GM23338 (cell line): ENCODE results near the gene FBN2. TPM values are rescaled to one million over a fixed set of nuclear protein-coding genes. Genes with fewer than 3 reads are reported as not detected.

ENCODE experiments used
- ATAC-seq: fragments of 200-7000 bp; cut with Tn5 transposase; 3 replicates; pipeline ENCODE4 v1.9.1; 2020
- DNase-seq: peaks from one replicate; pipeline ENCODE4 v3.0.0-alpha.2; 2015; ENCODE audit warnings: low spot score
- H2AFZ ChIP-seq: fragments of 200-600 bp; sonication (generic); 2 replicates; pipeline ENCODE4 v1.8.0; 2016; ENCODE audit warnings: antibody characterized with exemption, mild to moderate bottlenecking, moderate library complexity
- H3F3A ChIP-seq: fragments of 200-600 bp; sonication (generic); replicated peaks from 2 replicates; pipeline ENCODE4 v1.8.0; 2017; ENCODE audit warnings: antibody characterized with exemption, mixed run types, low read depth
- H3K27ac ChIP-seq: fragments of 200-600 bp; sonication (generic); 2 replicates; pipeline ENCODE4 v1.6.1; 2016; ENCODE audit warnings: low read depth
- H3K27me3 ChIP-seq: fragments of 200-600 bp; sonication (generic); 2 replicates; pipeline ENCODE4 v1.8.0; 2016; ENCODE audit warnings: mild to moderate bottlenecking, mixed run types, moderate library complexity; ENCODE audit not compliant: insufficient read depth
- H3K36me3 ChIP-seq: fragments of 200-600 bp; sonication (generic); 2 replicates; pipeline ENCODE4 v1.8.0; 2016; ENCODE audit warnings: mild to moderate bottlenecking; ENCODE audit not compliant: insufficient read depth
- H3K4me1 ChIP-seq: fragments of 200-600 bp; sonication (generic); 2 replicates; pipeline ENCODE4 v1.8.0; 2016; ENCODE audit warnings: mild to moderate bottlenecking, moderate library complexity; ENCODE audit not compliant: insufficient read depth
- H3K4me2 ChIP-seq: fragments of 200-600 bp; sonication (generic); 2 replicates; pipeline ENCODE4 v1.7.1; 2017; ENCODE audit warnings: mixed run types
- H3K4me3 ChIP-seq: fragments of 200-600 bp; sonication (generic); 2 replicates; pipeline ENCODE4 v1.6.1; 2016; ENCODE audit warnings: mixed run types
- H3K79me2 ChIP-seq: fragments of 200-600 bp; sonication (generic); replicated peaks from 2 replicates; pipeline ENCODE4 v1.8.0; 2017; ENCODE audit warnings: mild to moderate bottlenecking; ENCODE audit not compliant: insufficient read depth
- H3K9me2 ChIP-seq: fragments of 200-600 bp; sonication (generic); 2 replicates; pipeline ENCODE4 v1.8.0; 2017; ENCODE audit not compliant: insufficient read depth
- H4K20me1 ChIP-seq: fragments of 200-600 bp; sonication (generic); replicated peaks from 2 replicates; pipeline ENCODE4 v1.8.0; 2017; ENCODE audit warnings: mild to moderate bottlenecking; ENCODE audit not compliant: insufficient read depth
- H3K27ac Mint-ChIP-seq: 2 replicates; pipeline ENCODE4 v1.8.0; 2020; ENCODE audit warnings: inconsistent platforms, mild to moderate bottlenecking, moderate library complexity, mixed read lengths
- H3K27me3 Mint-ChIP-seq: 3 replicates; pipeline ENCODE4 v1.8.0; 2022; ENCODE audit warnings: low read depth, mild to moderate bottlenecking, moderate library complexity, mixed read lengths, inconsistent platforms; ENCODE audit not compliant: insufficient read depth, poor library complexity
- H3K36me3 Mint-ChIP-seq: 3 replicates; pipeline ENCODE4 v1.8.0; 2021; ENCODE audit warnings: low read depth, mild to moderate bottlenecking, inconsistent platforms, moderate library complexity, mixed read lengths
- H3K4me1 Mint-ChIP-seq: 3 replicates; pipeline ENCODE4 v1.8.0; 2020; ENCODE audit warnings: mild to moderate bottlenecking, inconsistent platforms, mixed read lengths
- H3K4me3 Mint-ChIP-seq: 3 replicates; pipeline ENCODE4 v1.8.0; 2021; ENCODE audit warnings: moderate library complexity, mild to moderate bottlenecking, inconsistent platforms, mixed read lengths
- H3K9me3 Mint-ChIP-seq: 3 replicates; pipeline ENCODE4 v1.8.0; 2020; ENCODE audit warnings: moderate library complexity, mild to moderate bottlenecking, inconsistent platforms, mixed read lengths
- EZH2 ChIP-seq: fragments of 200-600 bp; sonication (generic); IDR thresholded peaks from one replicate; pipeline ENCODE4 v1.8.0; 2017; ENCODE audit warnings: antibody characterized with exemption, mild to moderate bottlenecking, low read depth; ENCODE audit not compliant: unreplicated experiment
- EZH2phosphoT487 ChIP-seq: fragments of 200-600 bp; sonication (generic); IDR thresholded peaks from one replicate; pipeline ENCODE4 v1.8.1; 2018; ENCODE audit warnings: antibody characterized with exemption; ENCODE audit not compliant: unreplicated experiment
- NANOG ChIP-seq: IDR thresholded peaks from 2 replicates; pipeline ENCODE4 v1.6.1; 2016; ENCODE audit warnings: antibody characterized with exemption, borderline replicate concordance
- POLR2AphosphoS5 ChIP-seq: IDR thresholded peaks from 2 replicates; pipeline ENCODE4 v1.6.1; 2016; ENCODE audit warnings: antibody characterized with exemption, low read depth
- REST ChIP-seq: IDR thresholded peaks from one replicate; pipeline ENCODE4 v1.6.1; 2018; ENCODE audit warnings: antibody characterized with exemption; ENCODE audit not compliant: unreplicated experiment
- STAT1 ChIP-seq: IDR thresholded peaks from one replicate; pipeline ENCODE4 v1.6.1; 2016; ENCODE audit warnings: antibody characterized with exemption; ENCODE audit not compliant: unreplicated experiment
- ZNF462 ChIP-seq: fragments of 250-450 bp; sonication (Bioruptor Pico); IDR thresholded peaks from 2 replicates; pipeline ENCODE4 v1.5.0; 2020; ENCODE audit warnings: mild to moderate bottlenecking, moderate library complexity
- polyA plus RNA-seq: library from polyadenylated mRNA; unstranded; fragments of >200 nt; fragmentation: Nextera tagmentation; extraction: Ambion mirVana; gene quantifications from 2 replicates; pipeline ENCODE4 v1.2.1, GENCODE V29; 2016
- total RNA-seq: library from RNA; depleted of rRNA; stranded (reverse); fragments of >200 nt; shearing (Covaris generic); gene quantifications from 2 replicates; pipeline ENCODE4 v1.2.3, GENCODE V29; 2014
- TF ChIP-seq, protein P1 (sequence below), 2 experiments: fragments of 200-600 bp in 1 of 2; sonication (generic) in 1 of 2; conservative IDR thresholded peaks; 2 replicates each; pipeline versions ENCODE4 v1.5.1 to v1.6.1; 2016 to 2017; ENCODE audit warnings: antibody characterized with exemption in 2 of 2, low read depth in 2 of 2, mild to moderate bottlenecking in 2 of 2, moderate library complexity in 1 of 2

FBN2 gene
- total and polyA plus RNA-seq, 2 experiments from 2014 or later = 2.6 to 13.6 TPM

DNA sequence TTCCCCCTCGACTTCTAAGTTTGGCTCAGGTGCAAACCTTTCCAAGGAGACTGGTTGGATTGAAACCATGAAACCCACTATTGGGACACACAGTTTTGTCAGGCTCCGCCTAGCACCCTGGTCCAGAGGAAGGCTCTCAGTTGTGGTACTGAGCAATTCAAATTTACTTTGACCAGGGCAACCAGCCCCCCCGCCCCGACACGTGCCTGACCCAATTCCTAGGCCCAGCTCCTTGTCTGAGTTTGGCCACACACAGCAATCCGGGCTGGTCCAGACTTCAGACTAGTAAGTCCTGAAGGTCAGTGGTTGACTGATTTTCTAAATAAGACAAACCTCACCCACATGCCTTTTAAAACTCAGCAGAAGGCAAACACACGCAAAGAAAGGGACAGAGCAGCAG is 321.8 kb downstream of the FBN2 start:
- no peak for DNase-seq
- H3K4me1 Mint-ChIP-seq = no peaks in the 10 kb centered on the region
- Histone ChIP-seq H3F3A (no peaks in the 10 kb centered on the region), H4K20me1 (no peaks in the 10 kb centered on the region), H3K4me2 (no peak overlapping the region), H2AFZ (no peak overlapping the region), H3K36me3 (no peaks in the 10 kb centered on the region), H3K4me3 (no peak overlapping the region), H3K79me2 (no peaks in the 10 kb centered on the region), H3K4me1 (no peaks in the 10 kb centered on the region), H3K27ac (no peak overlapping the region), H3K9me2 (0 out of 2 replicates have a peak, but pooled peaks cover 3% of the 10 kb centered on the region), H3K27me3 (no peaks in the 10 kb centered on the region)
- no peaks in the 10 kb centered on the region for H3K36me3 Mint-ChIP-seq
- no peak overlapping the region for H3K4me3 Mint-ChIP-seq
- TF ChIP-seq EZH2phosphoT487 = no peak
- no peak for TF ChIP-seq ZNF462 (CRISPR knock-in tag)
- TF ChIP-seq EZH2 = no peak
- TF ChIP-seq REST = no peak
- TF ChIP-seq NANOG = no peak
- TF ChIP-seq POLR2AphosphoS5 = no peak
- TF ChIP-seq, protein P1, sequence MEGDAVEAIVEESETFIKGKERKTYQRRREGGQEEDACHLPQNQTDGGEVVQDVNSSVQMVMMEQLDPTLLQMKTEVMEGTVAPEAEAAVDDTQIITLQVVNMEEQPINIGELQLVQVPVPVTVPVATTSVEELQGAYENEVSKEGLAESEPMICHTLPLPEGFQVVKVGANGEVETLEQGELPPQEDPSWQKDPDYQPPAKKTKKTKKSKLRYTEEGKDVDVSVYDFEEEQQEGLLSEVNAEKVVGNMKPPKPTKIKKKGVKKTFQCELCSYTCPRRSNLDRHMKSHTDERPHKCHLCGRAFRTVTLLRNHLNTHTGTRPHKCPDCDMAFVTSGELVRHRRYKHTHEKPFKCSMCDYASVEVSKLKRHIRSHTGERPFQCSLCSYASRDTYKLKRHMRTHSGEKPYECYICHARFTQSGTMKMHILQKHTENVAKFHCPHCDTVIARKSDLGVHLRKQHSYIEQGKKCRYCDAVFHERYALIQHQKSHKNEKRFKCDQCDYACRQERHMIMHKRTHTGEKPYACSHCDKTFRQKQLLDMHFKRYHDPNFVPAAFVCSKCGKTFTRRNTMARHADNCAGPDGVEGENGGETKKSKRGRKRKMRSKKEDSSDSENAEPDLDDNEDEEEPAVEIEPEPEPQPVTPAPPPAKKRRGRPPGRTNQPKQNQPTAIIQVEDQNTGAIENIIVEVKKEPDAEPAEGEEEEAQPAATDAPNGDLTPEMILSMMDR (conservative IDR thresholded peaks at IDR 0.05; ENCODE audit: low read depth in 2 of 2) = no peak
- TF ChIP-seq STAT1 = no peak
- H3K27me3 Mint-ChIP-seq = peaks cover 2% of the 10 kb centered on the region
- no peaks in the 10 kb centered on the region for H3K9me3 Mint-ChIP-seq
- H3K27ac Mint-ChIP-seq = no peak overlapping the region
- ATAC-seq = no peak
